ENCODE measurements around the gene TMEM150C. TPM values are rescaled to one million over a fixed set of nuclear protein-coding genes. Genes with fewer than 3 reads are reported as not detected.

Gene TMEM150C
- total and polyA plus RNA-seq, 4 donors: 4.8 to 8.7 (median 5.2) TPM

DNA sequence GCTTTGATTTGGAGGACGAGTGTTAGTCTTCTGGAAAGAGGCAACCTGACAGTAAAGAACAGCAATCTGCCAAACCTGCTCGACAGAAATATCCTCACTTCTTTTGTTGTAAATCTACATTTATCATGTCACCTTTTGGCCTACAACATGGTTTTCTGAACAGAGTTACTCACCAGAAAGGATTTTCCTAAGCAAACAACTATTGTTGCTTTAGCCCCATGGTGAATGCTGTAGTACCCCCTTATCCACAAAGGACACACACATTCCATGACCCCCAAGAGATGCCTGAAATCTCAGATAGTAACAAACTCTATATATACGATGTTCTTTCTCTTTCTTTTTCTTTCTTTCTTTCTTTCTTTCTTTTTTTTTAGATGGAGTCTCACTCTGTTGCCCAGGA, 42.7 kb downstream of the TMEM150C start (continued):
- TF ChIP-seq, protein P1, sequence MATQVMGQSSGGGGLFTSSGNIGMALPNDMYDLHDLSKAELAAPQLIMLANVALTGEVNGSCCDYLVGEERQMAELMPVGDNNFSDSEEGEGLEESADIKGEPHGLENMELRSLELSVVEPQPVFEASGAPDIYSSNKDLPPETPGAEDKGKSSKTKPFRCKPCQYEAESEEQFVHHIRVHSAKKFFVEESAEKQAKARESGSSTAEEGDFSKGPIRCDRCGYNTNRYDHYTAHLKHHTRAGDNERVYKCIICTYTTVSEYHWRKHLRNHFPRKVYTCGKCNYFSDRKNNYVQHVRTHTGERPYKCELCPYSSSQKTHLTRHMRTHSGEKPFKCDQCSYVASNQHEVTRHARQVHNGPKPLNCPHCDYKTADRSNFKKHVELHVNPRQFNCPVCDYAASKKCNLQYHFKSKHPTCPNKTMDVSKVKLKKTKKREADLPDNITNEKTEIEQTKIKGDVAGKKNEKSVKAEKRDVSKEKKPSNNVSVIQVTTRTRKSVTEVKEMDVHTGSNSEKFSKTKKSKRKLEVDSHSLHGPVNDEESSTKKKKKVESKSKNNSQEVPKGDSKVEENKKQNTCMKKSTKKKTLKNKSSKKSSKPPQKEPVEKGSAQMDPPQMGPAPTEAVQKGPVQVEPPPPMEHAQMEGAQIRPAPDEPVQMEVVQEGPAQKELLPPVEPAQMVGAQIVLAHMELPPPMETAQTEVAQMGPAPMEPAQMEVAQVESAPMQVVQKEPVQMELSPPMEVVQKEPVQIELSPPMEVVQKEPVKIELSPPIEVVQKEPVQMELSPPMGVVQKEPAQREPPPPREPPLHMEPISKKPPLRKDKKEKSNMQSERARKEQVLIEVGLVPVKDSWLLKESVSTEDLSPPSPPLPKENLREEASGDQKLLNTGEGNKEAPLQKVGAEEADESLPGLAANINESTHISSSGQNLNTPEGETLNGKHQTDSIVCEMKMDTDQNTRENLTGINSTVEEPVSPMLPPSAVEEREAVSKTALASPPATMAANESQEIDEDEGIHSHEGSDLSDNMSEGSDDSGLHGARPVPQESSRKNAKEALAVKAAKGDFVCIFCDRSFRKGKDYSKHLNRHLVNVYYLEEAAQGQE (IDR thresholded peaks at IDR 0.05): no peak
- TF ChIP-seq GABPA (IDR thresholded peaks at IDR 0.05 in 1 of 2, conservative IDR thresholded peaks at IDR 0.05 in 1 of 2): no peak

DNA sequence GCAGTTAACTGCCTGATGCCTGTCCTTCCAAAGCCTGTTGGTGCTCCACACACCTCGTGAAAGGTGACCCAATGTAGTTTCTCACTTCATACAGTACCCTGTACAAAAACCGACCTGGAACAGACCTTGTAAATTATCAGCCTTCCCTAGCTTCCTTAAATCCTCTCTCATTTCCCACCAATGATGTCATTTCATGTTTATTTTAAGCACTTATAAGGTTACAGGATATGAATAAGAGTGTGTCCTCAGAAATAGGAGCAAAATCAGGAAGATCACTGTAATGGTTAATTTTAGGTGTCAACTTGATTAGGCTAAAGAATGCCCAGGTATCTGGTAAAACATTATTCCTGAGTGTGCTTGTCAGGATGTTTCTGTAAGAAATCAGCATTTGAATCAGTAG, 44.7 kb downstream of the TMEM150C start:
- H3K9me3 ChIP-seq (ENCODE audit: control insufficient read depth in 4 of 4, low read length in 3 of 4): no peaks in the 10 kb centered on the region

DNA sequence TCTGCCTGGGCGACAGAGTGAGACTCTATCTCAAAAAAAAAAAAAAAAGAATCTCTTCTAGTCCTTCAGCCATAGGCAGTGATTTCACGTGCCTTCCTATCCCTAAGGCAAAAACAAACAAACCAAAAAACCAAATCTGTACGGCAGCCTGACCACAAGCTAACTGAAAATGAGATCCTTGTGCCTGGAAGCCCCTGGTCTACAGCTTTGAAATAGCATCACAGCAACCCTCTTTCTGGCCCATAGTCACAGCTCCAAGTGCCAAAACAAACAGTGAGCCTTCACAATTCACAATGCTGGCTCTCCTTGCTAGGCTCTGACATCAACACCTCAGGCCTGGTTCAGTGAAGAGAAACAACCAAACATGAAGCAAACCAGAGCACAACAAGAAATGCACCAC, 46.1 kb downstream of the TMEM150C start:
- H3K9me3 ChIP-seq (ENCODE audit: control insufficient read depth in 4 of 4, low read length in 3 of 4): no peaks in the 10 kb centered on the region
- no peaks in the 10 kb centered on the region for H3K27me3 ChIP-seq (ENCODE audit: control insufficient read depth in 4 of 4, insufficient read depth in 4 of 4, low read length in 3 of 4)
- peak overlapping the region in 1 of 2 donors; percentile 54 for H3K27ac ChIP-seq (ENCODE audit: low read depth in 1 of 2, low read length in 2 of 2)
- no peaks in the 10 kb centered on the region for H3K36me3 ChIP-seq (ENCODE audit: control insufficient read depth in 4 of 4, insufficient read depth in 3 of 4, low read depth in 1 of 4, low read length in 3 of 4)
- peaks cover 2 to 18% (median 9%) of the 10 kb centered on the region in 4 donors for H3K4me1 ChIP-seq (ENCODE audit: control insufficient read depth in 4 of 4, insufficient read depth in 4 of 4, low read length in 3 of 4)
- H3K9ac ChIP-seq (ENCODE audit: low read depth in 1 of 2, low read length in 2 of 2): no peak overlapping the region
- no peak for DNase-seq (ENCODE audit: low spot score)
- 51% methylated on average over 3 of the region's 3 CpGs for WGBS
- no peak overlapping the region for H3K4me3 ChIP-seq (ENCODE audit: low read depth in 1 of 3, low read length in 3 of 3)
- TF ChIP-seq, protein P2, sequence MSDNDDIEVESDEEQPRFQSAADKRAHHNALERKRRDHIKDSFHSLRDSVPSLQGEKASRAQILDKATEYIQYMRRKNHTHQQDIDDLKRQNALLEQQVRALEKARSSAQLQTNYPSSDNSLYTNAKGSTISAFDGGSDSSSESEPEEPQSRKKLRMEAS (IDR thresholded peaks at IDR 0.05): no peak
- TF ChIP-seq HNF4G (IDR thresholded peaks at IDR 0.05): no peak
- TF ChIP-seq, protein P3, sequence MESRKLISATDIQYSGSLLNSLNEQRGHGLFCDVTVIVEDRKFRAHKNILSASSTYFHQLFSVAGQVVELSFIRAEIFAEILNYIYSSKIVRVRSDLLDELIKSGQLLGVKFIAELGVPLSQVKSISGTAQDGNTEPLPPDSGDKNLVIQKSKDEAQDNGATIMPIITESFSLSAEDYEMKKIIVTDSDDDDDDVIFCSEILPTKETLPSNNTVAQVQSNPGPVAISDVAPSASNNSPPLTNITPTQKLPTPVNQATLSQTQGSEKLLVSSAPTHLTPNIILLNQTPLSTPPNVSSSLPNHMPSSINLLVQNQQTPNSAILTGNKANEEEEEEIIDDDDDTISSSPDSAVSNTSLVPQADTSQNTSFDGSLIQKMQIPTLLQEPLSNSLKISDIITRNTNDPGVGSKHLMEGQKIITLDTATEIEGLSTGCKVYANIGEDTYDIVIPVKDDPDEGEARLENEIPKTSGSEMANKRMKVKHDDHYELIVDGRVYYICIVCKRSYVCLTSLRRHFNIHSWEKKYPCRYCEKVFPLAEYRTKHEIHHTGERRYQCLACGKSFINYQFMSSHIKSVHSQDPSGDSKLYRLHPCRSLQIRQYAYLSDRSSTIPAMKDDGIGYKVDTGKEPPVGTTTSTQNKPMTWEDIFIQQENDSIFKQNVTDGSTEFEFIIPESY (IDR thresholded peaks at IDR 0.05): no peak
- TF ChIP-seq, protein P4, sequence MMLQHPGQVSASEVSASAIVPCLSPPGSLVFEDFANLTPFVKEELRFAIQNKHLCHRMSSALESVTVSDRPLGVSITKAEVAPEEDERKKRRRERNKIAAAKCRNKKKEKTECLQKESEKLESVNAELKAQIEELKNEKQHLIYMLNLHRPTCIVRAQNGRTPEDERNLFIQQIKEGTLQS (IDR thresholded peaks at IDR 0.05): no peak
- TF ChIP-seq HNF4A (conservative IDR thresholded peaks at IDR 0.05): peak; percentile 16 to 39
- no peak for TF ChIP-seq GABPA (IDR thresholded peaks at IDR 0.05 in 1 of 2, conservative IDR thresholded peaks at IDR 0.05 in 1 of 2)
- peak in 1 of 2 donors; percentile 36 for TF ChIP-seq RXRA (IDR thresholded peaks at IDR 0.05)
- TF ChIP-seq FOXA2 (IDR thresholded peaks at IDR 0.05): peak; percentile 70
- TF ChIP-seq, protein P1 (IDR thresholded peaks at IDR 0.05): no peak
- no peak for TF ChIP-seq TAF1 (conservative IDR thresholded peaks at IDR 0.05)
- TF ChIP-seq NR2F2 (IDR thresholded peaks at IDR 0.05): no peak
- TF ChIP-seq, protein P5, sequence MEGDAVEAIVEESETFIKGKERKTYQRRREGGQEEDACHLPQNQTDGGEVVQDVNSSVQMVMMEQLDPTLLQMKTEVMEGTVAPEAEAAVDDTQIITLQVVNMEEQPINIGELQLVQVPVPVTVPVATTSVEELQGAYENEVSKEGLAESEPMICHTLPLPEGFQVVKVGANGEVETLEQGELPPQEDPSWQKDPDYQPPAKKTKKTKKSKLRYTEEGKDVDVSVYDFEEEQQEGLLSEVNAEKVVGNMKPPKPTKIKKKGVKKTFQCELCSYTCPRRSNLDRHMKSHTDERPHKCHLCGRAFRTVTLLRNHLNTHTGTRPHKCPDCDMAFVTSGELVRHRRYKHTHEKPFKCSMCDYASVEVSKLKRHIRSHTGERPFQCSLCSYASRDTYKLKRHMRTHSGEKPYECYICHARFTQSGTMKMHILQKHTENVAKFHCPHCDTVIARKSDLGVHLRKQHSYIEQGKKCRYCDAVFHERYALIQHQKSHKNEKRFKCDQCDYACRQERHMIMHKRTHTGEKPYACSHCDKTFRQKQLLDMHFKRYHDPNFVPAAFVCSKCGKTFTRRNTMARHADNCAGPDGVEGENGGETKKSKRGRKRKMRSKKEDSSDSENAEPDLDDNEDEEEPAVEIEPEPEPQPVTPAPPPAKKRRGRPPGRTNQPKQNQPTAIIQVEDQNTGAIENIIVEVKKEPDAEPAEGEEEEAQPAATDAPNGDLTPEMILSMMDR (IDR thresholded peaks at IDR 0.05; ENCODE audit: low read depth, low read length, missing input control): no peak
- TF ChIP-seq SP1 (IDR thresholded peaks at IDR 0.05): peak; percentile 14
- TF ChIP-seq FOXA1 (IDR thresholded peaks at IDR 0.05): peak; percentile 58

More for the DNA sequence above, 44.7 kb downstream of the TMEM150C start:
- 64% methylated on average over 2 of the region's 2 CpGs for WGBS
- DNase-seq (ENCODE audit: low spot score): no peak
- H3K36me3 ChIP-seq (ENCODE audit: control insufficient read depth in 4 of 4, insufficient read depth in 3 of 4, low read depth in 1 of 4, low read length in 3 of 4): no peaks in the 10 kb centered on the region
- no peak overlapping the region for H3K9ac ChIP-seq (ENCODE audit: low read depth in 1 of 2, low read length in 2 of 2)
- no peak overlapping the region for H3K27ac ChIP-seq (ENCODE audit: low read depth in 1 of 2, low read length in 2 of 2)
- no peaks in the 10 kb centered on the region for H3K27me3 ChIP-seq (ENCODE audit: control insufficient read depth in 4 of 4, insufficient read depth in 4 of 4, low read length in 3 of 4)
- peaks cover 2 to 18% (median 9%) of the 10 kb centered on the region in 4 donors for H3K4me1 ChIP-seq (ENCODE audit: control insufficient read depth in 4 of 4, insufficient read depth in 4 of 4, low read length in 3 of 4)
- no peak overlapping the region for H3K4me3 ChIP-seq (ENCODE audit: low read depth in 1 of 3, low read length in 3 of 3)
- no peak for TF ChIP-seq SP1 (IDR thresholded peaks at IDR 0.05)
- no peak for TF ChIP-seq GABPA (IDR thresholded peaks at IDR 0.05 in 1 of 2, conservative IDR thresholded peaks at IDR 0.05 in 1 of 2)
- TF ChIP-seq, protein P3 (IDR thresholded peaks at IDR 0.05): no peak
- no peak for TF ChIP-seq HNF4A (conservative IDR thresholded peaks at IDR 0.05)
- no peak for TF ChIP-seq JUND (IDR thresholded peaks at IDR 0.05)

Measured in liver (tissue), 9 donors.